HuH-7.5 (cell line): ENCODE results near the gene RAD51B.

Experiments
- DNase-seq: peaks from one replicate; pipeline ENCODE4 v3.0.0; 2011; ENCODE audit warnings: low spot score

The RAD51B gene

DNA sequence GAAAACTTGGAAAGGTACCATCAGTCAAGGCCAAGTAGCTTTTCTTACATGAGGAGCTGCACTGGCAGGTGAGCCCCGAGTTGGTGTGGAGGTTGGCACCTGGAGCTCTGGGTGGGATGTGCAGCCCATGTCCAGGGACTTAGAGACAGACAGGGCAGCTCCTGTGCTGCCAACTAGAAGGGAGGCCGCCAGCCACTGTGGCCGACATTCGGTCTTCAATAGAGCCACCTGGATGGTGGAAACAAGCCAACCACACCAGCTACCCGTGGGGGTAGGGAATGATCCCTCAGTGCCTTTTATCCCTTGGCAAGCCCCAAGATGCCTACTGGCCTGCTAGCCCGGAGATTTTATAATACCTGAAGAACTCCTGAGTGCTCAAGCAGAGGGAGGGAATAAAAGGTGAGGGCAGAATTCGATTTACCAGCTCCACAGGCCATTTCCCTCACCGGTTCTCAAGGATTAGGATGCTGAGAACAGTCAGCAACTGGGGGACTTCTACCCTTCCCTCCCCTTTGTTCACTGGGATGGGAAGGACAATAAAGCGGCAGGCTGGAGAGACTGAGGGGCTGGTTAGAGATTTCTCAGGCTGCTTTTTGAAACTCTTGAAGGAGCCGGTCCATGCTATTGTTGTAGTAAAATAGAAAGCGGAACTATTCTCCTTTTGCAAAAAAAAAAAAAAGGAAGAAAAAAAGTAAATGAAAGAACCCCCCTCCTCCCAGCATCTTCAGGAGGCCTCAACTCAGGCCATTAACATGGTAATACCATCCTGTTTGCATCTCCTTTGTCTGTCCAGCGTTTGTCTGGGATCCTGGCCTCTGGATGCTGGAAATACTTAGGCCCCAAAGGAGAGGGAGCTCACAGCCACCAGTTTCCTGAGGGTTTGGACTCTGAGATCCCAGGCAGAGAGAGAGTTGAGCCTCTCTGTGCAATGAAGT is 651.7 kb downstream of the RAD51B start:
- no peak for DNase-seq

GRCh38 chr14:68471964-68472508 is 652.5 kb downstream of the RAD51B start:
- no peak for DNase-seq

DNA sequence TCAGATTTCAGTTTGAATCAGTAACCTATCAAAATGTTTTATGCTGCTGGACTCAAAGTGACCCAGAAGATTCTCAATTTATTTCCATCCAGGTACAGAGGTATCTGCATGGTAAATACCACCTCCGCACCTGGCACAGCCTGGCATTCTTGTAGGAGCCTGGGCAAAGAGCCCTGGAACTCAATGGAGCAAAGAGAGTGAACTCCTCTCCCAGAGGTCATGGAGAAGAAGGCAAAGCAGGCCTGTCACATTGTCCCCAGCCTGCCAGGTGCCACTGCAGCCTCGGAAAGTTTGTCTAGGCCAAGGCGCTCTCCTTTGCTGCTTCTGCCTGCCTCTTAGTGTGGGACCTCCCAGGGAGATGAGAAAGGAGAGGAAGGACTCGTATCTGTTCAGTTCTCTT is 653.5 kb downstream of the RAD51B start:
- no peak for DNase-seq

- no peak for DNase-seq
These were observed 654.2 kb downstream of the RAD51B start for GRCh38 chr14:68473794-68474193.

GRCh38 chr14:68474741-68475140 is 655.2 kb downstream of the RAD51B start:
- DNase-seq = no peak

GRCh38 chr14:68475802-68476201 is 656.2 kb downstream of the RAD51B start:
- no peak for DNase-seq

GRCh38 chr14:68476212-68477109 is 656.9 kb downstream of the RAD51B start:
- DNase-seq = no peak

DNA sequence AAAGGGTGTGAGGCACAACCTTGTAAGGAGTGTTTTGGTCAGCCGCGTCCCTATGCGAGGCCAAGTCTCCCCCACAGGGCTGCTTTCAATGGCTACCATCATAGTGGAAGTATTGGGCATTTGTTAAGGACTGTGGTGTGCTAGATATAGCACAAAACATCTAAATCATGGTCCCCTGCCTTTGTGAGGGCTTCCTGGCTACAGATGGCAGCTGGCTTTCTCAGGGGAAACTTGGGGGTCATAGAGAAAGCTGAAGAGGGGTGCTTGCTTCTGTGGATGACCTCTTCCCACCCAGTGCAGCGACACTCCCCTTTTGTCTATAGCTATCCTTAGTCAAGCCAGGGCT is 657.5 kb downstream of the RAD51B start:
- DNase-seq = no peak

DNA sequence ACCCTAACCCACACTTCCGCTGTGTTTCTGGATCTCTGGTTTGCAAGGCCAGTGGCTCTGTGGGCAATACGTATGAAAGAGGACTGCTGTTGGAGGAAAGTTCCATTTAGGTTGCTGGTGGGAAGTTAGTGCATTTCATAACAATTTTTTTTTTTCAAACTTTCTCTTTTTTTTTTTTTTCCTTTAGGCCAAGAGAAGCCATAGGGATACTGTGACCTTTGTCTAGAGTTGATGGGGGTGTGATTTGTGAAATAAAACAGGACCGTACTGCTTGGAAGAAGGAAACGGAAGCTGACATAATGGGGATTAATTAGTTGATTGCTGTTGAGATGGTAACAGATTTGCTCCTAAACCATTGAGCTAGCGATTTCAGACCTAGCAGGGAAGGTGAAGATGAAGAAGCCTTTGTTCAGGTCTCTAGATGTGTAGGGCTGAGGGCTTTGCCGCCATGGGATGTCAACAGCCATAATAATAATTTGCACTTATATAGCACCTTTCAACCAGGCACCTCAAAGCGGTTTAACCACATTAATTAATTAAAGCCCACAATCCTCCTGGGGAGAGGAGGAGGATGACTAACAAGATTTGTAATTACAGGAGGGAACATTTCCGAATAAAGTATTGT is 658.0 kb downstream of the RAD51B start:
- DNase-seq = no peak

DNA sequence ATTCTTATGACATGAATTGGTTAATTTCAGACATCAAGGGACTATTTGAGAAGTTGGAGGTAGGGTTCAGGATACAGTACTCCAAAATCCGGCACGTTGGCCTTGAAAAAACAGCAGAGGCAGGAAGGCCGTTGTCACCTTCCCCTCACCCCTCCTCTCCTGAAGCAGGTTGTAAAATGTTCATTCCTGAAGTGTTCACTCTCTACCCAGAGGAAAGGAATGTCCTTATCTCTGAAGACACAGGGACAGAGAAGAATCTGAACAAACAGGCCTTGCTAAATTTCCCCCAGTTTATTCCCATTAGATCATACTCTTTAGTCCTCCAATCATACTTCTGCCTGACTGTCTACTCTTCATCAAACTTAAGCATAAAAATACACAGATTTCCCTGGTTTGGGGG is 659.7 kb downstream of the RAD51B start:
- no peak for DNase-seq

DNA sequence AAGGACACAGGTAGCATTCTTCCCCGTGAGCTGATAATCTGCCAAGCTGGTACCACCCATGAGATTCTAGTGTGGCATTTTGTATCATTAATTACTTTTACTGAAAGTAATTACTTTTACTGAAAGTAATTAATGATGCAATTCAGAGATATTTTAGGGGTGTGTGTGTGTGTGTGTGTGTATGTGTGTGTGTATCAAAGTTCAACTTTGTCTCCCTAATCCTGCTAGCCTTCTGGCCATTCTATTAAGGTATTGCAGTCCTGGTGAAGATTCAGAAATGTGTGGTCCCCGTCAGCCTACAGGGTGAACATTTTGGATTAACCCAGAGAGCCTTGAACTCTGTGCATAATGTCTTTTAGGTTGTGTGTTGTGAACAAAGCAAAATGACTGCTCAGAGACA is 662.4 kb downstream of the RAD51B start:
- DNase-seq = no peak

GRCh38 chr14:68482772-68483395 is 663.3 kb downstream of the RAD51B start:
- DNase-seq = no peak

DNA sequence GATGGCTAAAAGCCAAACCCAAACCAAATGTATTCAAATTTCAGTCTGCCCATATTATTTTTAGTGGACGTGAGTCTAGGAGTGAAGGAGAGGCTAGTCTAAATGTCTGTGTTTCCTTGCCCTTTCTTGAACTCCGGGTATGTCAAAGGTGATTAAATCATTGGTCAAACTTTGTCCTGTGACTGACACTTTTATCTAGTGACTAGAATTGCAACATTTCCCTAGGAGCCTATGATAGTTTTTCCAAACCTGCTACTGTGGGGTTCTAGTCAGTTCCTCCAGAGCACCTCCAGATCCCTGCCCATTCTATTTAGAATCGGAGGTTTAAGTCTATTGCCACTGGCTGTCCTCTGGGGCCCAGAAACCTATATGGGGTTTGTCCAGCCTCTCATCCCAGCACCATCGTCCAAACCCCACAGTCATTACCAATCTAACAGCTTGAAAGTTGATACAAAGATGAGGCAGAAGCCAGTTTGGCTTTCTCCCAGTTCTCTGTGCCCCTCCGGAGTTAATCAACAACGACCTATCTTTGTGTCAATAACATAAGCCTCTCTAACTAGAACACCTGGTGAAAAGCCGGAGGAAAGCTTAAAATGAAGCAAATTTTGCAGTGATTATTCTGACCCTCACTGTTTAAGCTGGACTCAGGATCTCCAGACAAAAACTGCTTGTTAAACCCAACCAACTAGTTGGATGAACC is 666.6 kb downstream of the RAD51B start:
- no peak for DNase-seq

DNA sequence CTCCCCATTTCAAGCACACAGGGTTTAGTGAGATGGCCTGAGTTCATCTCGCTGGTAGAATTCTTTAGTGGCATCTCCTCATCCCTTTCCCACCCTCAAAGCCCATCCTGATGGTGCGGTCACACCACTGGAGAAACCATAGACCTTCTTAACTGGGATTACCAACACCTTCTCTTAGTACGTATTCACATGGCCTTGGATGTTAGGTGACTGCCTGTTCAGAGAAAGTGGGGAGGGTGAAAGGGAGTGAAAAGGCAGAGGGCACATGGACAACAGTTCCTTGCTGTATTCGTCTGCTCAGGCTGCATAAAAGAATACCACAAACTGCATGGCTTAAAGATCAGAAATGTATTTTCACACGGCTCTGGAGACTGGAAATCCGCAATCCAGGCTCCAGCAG is 667.2 kb downstream of the RAD51B start:
- no peak for DNase-seq

- DNase-seq = no peak
These were observed 668.4 kb downstream of the RAD51B start for GRCh38 chr14:68487805-68488590.

DNA sequence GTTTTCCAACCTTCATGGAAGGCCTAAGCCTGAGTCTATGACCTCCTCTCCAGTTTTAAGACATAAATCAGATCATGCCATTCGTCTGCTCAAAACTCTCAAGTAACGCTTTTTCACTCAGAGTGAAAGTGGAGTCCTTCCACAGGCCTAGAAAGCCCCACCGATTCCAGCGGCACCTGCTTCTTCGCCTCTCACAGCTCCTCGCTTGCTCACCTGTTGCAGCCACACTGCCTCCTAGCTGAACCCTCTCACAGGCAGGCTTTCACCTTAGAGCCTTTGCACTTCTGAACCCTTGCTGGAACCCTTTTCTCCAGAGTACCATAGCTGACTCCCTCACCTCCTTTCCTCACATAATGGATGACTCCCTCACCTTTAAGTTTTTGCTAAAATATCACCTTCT is 672.2 kb downstream of the RAD51B start:
- no peak for DNase-seq

- DNase-seq = no peak
These were observed 673.0 kb downstream of the RAD51B start for GRCh38 chr14:68492381-68493151.

DNA sequence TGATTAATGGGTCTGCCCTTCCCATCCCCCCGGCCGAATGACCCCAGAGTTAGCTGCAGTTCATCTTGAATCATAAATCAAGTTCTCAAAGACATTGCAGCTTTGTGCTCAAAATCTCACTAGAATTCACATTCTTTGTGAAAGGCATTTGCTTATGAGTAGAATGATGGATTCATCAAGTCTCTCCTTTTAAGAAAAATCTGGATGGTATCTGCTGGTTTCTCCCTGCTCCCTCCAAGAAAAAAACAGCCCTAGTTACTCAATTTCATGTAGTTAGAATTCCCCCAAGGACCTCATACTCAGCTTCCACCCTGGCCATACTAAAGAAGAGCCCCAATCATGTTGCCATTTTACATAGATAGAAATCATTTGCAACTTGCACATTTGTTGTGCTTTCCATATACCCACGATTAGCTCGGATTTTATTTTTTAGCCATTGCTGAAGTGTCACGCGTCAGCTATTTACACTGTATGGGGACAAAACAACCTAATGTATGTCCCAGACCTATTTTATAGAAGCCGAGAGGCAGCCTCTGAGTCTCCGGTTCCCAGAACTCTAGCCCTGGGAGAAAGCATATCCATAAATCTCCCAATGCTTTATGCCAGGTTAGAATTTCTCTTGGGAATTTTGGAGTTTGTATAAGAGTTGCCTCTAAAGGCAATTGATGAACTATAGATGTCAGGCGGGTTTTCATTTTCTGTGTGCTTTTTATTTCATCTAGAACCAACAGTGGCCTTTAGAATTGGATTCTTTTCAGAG is 673.8 kb downstream of the RAD51B start:
- DNase-seq = no peak
